GM18498 (cell line): ENCODE measurements around the gene IL4I1.

Source experiments
- ATAC-seq: cut with Tn5 transposase; IDR thresholded peaks from one replicate; pipeline ENCODE4 v1.9.1; 2021; ENCODE audit warnings: mild to moderate bottlenecking, moderate library complexity; ENCODE audit not compliant: unreplicated experiment

IL4I1 gene

DNA sequence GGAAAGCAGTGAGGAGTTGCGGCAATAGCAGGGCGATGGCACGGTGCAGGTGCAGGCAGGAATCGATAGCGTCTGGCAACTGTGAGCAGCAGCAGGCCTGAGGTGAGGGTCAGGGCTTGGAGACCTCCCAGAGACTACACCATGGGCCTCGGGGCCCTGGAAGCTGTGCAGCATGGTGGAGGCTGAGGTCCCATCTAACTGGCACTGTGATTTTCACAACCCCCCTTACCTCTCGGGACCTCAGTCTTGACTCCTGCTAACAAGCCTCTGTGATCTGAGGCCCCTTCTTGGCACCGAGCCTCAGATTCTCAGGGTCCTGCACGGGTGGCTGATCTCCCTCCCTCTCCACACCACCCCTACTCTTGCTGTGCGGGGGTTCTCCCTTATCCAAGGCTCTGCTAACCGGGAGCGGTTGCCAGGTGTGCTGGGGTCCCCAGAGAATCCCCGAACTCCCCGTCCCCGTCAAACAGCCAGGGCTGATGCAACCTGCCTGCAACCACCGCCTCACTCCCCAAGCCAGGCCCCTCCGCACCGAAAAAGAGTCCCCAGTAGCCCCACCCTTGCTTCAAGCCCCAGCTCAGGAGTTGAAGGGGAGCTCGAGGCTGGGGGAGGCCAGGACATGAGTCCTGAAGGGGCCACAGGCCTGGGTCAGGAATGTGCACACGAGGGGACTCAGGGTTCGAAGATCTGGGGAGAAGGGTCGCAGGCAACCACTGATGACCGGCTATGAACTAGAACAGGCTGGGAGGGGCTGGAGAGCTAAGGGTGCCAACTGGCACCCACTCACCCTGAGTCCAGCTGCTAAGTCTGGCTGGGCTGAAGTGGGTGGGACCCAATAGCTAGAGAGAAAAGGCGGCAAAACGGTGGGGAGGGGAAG is 27.6 kb upstream of the IL4I1 start:
- ATAC-seq = no peak

DNA sequence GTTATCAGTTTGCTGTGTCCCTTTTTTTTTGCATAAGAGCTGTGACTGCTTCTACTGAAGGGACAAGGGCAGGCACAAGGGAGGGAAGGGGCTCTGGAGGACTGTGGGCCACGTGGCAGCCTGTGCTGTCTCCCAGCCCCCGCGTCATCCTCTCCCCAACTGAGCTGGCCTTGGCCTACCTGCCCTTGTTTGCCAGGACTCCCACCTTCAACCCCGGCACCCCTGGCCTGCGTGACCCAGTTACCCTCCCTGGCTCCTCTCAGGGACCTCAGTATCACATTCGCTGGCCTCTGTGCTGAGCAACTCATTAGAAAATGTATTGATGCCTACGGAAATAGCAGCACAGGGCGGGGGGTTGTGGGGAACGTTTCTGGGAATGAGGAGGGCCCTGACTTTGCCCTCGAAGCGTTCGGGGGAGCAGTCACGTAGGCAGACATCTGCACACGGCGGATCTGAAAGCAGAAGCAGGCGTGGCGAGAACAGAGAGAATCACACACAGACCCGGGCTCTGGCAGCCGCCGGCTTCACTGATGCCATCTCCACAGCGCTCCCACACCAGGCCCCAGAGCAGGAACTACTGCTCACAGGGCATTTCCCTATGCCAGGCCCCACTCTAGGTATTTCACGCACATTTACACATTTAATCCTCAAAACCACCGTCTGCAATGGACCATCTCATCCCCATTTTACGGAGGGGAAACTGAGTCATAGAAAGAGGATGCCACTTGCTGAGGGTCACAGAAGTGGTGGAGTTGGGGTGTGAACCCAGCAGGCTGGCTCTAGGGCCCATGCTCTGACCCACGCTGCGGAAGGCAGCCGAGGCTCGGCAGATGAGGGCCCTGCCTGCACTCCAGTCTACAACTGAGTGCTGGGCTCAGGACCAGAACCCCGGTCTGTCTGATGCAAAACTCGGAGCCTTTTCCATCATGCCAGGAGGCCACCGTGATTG is 26.6 kb upstream of the IL4I1 start:
- no peak for ATAC-seq

DNA sequence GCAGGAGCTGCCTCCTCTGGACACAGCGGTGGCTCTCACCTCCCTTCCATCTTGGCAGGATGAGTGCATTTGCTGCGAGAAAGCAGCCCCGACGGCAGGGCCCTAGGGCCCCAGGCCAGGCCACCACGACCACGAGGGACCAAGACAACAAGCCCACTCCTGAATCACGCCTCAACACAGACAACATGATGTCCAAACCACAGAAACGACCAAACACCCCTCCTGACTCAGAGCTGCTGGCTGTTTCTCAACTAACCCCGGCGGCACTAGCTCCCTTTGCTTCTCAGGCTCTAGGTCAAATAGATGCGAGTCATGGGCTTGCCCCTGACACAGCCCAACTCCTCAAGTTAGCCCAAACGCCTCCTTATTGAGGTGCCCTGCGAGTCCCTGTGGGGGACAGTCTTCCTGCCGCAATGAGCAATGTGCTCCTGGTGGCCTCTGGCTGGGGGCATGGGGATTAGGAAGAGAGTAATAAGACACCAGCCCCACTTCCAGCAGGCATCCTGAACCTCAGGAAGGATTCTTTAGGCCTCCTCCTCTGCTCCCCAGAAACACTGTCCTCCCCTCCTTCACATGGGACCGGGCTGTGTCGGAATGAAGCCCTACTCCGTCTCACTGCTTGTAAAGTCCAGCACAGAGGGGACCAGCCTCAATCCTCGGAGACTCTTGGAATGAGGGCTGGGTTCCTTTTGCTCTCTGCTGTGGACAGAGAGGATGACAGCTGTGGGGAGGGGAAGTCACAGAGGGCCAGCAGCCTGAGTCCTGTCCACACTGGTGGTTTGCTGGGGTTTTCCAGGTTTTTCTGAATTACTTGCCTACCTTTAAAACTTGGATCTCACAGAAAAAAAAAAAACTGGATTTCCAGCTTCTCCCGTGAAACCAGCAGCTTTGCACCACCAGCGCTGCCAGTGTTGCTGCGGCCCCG is 25.4 kb upstream of the IL4I1 start:
- ATAC-seq = no peak

DNA sequence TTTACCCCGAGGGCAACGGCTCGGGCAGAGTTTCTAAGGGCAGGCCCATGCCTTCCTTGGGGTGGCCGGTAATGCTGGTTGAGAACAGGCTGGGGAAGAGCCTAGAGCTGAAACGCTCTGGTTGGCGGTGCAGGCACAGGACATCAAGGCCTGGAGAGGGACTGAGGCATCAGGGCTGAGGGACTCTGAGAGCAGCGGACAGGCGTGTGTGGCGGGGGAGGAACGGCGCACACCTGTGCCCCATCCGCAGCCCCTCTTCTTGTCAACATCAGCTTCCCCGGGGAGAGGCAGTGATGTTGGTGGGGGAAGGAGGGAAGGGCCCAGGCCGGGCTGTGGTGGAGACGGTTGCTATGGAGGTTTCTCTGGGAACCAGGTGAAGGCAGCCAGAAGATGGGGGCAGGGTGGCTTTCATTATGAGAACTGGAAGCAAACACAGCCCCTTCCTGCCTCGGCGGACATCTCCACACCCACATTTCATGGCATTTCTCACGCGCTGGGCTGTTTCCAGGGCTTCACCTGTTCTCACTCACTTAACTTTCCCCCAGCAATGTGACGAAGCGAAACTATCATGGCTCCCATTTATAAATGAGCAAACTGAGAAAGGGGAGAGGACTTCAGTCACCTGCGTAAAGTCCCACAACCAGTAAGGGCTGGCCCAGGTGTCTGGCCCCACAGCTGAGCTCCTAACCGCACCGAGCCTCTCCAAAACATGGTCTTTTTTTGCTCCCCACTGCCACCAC is 24.1 kb upstream of the IL4I1 start:
- no peak for ATAC-seq

DNA sequence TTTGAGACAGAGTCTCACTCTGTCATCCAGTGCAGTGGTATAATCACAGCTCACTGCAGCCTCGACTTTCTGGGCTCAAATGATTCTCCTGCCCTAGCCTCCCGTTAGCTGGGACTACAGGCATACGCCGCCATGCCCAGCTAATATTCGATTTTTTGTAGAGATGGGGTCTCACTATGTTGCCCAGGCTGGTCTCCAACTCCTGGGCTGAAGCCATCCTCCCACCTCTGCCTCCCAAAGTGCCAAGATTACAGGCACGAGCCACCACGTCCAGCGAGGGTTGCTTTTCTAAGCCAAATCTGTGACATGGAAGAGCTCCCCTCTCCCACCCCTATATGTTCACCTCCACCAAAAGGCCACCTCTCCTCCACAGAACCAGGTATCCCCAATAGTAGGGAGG is 21.4 kb upstream of the IL4I1 start:
- ATAC-seq = no peak

DNA sequence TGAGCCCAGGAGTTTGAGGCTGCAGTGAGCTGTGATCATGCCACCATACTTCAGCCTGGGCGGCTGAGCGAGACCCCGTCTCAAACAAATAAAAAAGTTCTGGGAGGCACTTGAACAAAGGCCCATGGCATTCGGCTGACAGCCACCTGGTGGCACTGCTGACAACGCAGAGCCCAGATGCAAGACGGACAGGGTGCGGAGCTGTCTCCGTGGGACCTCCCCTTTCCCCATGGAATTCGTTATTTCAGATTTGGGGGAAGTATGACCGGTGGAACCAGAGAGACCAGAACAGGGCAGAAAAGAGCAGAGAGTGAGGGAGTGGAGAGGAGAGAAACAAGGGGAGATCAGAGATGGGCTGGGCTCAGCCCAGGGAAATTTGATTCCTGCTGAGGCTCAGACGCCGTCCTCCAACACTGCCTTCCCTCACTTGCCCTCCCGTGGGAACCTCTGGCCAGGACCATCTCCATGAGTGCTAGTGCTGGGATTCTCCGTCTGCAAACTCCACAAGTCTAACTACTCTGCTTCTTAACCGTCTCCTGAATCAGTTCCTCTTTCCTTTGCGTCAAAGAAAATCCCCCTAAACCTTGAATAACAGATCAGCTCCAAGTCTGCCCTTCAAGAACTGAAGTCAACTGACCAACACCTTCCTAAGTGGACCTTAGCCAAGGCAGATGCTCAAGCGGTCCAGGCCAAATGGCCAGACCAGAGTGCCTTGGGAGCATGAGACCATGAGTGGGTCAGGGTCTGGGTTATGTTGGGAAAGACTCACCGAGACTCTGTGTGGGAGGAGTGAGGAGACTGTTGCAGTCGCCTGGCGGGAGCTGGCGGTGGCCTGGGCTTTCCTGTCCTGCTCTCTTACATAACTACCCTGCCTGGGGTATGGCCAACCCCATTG is 20.4 kb upstream of the IL4I1 start:
- no peak for ATAC-seq

DNA sequence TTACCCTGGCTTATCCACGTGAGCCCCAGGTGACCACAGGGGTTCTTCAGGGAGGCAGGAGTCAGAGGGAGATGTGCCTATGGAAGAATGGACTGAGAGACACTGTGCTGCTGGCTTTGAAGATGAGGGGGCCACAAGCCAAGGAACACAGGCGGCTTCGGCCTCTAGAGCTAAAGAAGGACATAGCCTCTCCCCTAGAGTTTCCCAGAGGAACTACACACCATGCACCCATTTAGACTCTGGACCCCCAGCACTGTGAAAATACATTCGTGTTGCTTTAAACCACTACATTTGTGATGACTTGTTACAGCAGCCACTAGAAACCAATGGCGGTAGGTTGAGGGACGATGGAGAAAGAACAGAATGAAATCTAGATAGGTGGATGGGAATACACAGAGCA is 18.6 kb upstream of the IL4I1 start:
- ATAC-seq = no peak

DNA sequence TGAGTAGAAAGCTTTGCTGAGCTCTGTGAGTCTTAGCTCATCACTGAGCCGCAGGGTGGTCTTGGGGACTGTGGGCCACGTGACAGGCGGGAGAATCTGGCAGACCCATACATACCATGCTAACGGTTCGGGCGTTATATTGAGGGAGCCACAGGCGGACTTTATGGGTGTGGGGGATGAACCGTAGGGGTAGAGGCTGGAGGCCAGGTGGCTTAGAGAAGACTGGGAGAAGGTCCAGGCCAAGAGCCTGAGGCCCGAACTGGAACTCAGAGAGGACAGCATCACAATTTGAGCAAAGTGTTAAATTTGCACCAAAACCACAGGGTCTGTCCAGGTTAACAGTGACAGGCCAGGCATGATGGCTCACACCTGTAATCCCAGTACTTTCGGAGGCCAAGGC is 17.0 kb upstream of the IL4I1 start:
- ATAC-seq = no peak

DNA sequence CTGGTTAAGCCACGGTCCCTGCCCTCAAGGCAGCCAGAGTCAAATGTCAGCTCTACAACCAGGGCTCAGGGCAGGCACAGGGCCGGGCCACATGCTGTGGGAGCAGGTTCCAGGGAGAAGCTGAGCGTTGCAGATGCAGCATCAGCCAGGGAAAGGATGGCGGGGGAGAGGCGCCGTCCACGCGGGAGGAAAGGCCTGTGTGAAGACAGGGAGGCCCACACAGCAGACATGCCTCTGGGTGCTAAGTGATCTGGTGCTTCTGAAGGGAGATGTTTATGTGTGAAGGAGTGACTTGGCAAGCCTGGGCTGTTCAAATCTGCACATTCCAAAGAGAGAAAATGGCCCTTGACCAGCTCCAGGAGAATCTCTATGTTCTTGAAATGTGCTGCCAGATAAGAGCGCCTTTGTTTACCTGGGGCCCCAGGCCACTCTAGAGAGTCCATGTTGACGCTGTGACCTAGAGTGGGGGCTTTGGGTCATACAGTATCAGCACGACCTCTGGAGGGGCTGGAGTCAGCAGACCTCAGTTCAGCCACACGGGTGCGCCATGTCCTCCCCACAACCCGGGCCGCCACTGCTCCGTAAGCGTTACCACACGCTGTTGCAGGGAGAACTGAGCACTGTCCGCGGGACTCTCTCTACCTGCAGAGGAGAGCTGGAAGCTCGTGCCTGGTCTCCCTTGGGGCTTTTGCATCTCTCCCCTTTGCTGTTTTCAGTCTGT is 16.4 kb upstream of the IL4I1 start:
- ATAC-seq = no peak

DNA sequence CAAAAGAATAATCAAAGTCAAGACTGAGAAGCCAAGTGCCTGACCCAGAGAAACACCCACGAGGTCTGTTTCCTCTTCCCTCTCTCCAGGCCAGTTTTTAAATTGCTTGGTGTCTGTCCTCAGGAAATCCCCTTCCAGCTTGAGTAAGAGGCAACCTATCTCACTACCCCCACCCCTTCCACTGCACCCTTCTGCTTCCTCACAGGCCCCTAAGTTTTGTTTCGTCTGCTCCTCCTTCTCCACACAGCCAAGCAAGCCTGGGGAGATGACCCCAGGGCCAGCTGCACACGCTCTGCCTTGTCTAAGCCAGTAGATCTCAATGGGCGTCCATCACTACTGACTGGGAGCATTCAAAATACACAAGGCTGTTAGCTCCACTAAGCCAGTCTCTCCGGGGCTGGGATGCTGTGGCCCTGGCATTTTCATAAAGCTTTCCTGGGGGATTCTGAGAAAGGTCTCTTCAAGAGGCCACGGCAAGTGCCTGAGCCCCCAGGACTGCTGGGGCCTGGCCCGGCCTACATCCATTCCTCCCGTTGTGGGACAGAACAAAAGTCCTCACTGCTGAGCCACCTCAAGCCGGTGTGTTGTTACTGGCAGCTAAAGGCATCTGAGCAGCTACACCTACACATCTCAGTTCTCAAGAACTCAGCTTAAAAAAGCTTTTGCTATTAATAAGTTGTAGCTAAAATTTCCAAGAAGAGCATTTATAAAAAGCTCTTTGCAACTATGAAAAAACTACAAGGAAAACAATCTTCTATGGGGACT is 14.9 kb upstream of the IL4I1 start:
- ATAC-seq = no peak

DNA sequence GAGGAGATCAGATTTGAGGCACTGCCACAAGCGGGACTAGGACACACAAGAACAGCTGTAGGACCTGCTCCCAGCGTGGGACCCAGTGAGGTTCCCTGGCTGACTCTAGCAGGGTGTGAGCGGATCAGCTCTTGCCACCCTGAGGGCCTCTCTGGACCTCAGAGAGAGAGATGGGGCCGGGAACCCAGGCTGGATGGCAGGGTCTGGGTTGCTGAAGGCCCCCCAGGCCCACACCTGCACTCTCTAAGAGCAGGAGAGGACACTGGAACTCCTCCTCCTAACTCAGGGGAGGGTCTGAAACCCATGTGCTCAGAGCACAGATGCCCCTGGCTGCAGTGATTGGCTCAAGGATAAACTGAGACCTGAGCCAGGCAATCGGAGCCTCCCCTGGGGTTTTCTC is 13.5 kb upstream of the IL4I1 start:
- no peak for ATAC-seq

DNA sequence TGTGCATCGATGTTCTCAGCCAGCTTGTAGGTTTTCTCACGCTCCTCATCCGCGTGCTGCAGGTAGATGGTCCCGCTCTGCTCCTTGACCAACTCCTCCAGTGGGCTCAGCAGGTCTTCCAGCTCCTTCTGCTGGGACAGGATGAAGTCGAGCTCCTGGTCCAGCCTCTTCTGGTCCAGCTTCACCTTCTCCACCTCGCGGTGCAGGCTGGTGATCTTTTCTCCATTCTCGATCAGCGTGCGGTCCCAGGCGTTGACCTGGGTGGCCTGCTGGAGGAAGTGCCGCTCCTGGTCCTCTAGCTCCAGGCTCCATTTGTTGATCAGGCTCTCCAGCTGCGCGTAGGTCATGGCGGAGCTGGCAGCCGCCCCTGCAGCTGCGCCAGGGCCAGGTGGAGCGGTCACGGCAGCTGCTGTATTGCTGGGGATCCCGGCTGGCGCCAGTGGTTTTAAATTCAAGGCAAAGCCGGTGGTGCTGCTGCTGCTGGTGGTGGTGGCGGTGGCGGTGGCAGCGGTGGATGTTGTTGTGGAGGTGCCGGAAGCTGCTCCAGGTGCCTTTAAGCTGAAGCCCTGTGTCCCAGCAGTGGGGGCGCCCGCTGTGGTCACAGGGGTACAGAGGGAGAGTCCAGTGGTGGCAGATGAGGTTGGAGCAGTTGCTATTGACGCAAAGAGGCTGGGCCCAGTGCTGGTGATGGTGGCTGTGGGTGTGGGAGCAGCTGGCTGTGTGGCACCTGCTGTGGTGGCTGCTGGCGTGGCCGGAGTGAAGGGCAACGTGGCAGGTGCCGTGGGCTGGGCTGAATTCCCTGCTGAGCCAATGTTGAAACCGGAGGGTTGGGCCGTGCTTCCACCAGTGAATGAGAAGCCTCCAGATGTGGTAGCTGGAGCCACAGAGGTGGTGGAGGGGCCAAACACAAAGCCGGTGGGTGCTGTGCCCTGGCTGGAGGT is 12.1 kb upstream of the IL4I1 start:
- ATAC-seq = no peak

DNA sequence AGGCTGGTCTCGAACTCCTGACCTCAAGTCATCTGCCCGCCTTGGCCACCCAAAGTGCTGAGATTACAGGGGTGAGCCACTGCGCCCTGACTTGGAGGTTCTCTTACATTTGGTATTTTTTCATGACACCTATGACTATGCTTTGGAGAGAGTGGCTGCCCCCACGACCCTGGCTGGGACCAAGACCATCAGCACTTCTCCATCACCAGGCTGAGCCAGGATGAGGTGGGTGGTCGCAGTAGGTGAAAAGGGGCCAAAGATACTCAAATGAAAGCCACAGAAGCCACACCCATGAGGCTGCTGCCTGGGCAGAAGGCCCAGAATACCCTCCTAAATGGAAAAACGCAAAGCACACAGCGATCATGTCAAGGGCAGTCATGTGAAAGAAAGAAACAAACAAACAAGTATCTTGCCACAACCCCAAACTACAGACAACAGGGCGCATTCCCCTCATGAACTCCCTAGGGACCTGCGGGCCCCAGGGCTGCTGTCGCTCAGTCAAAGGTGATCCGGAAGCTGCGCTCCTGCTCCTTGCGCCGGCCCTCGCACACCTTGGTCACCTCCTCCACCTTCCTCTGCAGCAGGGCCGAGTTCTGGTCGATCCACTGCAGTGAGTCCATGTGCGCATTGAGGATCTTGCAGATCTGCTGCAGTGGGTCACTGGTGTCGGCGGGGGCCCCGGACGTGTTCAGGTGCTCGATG is 11.2 kb upstream of the IL4I1 start:
- ATAC-seq = no peak

DNA sequence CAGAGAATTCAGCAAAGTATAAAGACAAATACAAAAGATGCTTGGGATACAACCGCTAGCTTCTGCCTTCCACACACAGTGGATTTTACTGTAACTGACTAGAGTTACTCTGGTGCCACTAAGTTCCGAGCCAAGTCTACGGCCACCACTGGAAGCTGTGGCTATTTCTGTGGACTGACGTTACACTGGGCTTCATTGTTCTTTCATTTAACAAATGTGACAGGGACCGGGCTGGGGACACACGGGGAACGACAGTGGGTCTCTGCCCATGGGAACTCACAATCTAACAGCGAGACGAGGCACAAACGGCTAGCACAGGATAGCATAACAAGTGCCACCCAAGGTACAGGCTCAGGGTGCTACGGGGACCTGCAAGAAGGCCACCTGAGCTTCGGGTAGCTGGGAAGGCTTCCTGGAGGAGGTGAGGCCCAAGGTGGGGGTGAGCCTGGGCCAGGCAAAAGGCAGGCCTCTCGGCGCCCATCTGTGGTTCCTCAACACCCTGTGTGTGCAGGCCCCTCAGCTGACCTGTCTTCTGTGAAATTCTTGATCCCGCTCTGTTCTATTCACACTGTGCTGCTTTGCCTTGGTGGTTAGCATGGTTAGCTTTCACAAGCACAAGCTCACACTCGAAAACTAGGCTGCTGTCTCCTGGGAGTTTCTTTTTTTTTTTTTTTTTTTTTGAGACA is 10.3 kb upstream of the IL4I1 start:
- ATAC-seq = no peak

DNA sequence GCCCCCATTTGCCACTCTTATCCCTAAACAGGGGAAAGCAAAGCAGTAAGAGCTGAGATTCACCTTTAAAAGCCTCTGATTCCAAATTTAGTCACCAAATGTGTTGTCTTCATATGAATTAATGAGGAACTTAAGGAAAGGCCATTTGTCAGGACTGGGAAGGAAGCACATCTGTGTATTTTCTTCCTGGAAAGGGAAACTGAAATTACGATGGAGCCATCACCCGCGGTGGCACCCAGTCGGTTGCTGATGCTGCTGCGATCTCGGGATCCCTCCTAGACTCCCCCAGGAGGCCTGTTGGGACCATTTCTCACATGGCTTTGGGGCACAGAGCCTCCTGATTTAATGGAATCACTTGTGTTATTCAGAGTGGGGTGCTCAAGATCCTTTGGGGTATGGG is 7.4 kb upstream of the IL4I1 start:
- ATAC-seq = no peak
